ENCODE results near the gene GCG.

- TF ChIP-seq ZNF302 (tag by site-specific recombination; IDR thresholded peaks at IDR 0.05; ENCODE audit: low read depth) (no peak), CTCF (tag by site-specific recombination; IDR thresholded peaks at IDR 0.05) (no peak), PRDM1 (tag by site-specific recombination; IDR thresholded peaks at IDR 0.05) (no peak), KLF16 (tag by site-specific recombination; IDR thresholded peaks at IDR 0.05) (no peak), ZNF426 (tag by site-specific recombination; IDR thresholded peaks at IDR 0.05) (no peak), ZNF600 (tag by site-specific recombination; IDR thresholded peaks at IDR 0.05) (no peak), ZNF350 (tag by site-specific recombination; IDR thresholded peaks at IDR 0.05) (no peak), ZNF549 (tag by site-specific recombination; IDR thresholded peaks at IDR 0.05) (no peak), ZNF138 (tag by site-specific recombination; IDR thresholded peaks at IDR 0.05; ENCODE audit: borderline replicate concordance) (no peak), TCF7L2 (IDR thresholded peaks at IDR 0.05; ENCODE audit: borderline replicate concordance, low read depth, low read length) (no peak), ZFP41 (tag by site-specific recombination; IDR thresholded peaks at IDR 0.05; ENCODE audit: borderline replicate concordance) (no peak)
Measured at GRCh38 chr2:162196638-162197037, 44.6 kb upstream of the GCG start.
